Measurements from ENCODE around the gene SNX18.

DNA sequence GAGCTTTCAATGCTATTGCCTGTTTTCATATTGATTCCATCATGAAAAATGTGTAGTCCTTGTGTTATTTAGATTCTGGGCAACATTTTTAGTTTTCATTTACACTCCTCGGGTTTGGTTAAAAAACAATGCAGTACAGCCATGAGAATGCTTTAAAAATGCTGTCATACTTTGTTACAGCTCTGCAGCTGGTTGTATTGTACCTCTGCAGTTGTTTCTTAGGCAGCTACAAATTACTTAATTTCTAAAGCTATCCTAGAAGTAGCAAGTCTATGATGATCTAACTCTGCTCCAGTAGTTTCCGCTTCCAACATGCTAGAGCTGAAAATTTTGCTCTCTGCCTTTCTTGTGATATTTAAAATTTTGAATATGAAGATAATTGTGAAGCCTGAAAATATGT, 20.2 kb downstream of the SNX18 start:
- no peak for TF ChIP-seq CTCF (IDR thresholded peaks at IDR 0.05)
- no peak for TF ChIP-seq POLR2A (IDR thresholded peaks at IDR 0.05)
